Fibroblast of skin of left biceps (primary cell): ENCODE measurements around the gene FGD4.
A peak's percentile ranks its signal among the peaks of the same experiment; 100 is the strongest.
"Not testable (repeated sequence)": the region's sequence is repeated elsewhere in the genome, so short reads cannot be mapped to it uniquely, and the experiment has no call there.

ENCODE experiments used
- DNase-seq, 2 experiments: peaks; one replicate each; pipeline ENCODE4 v3.0.0-alpha.2; 2013; ENCODE audit warnings: low read depth in 2 of 2

FGD4 gene

GRCh38 chr12:32522331-32523221 lies 123.2 kb downstream of the FGD4 start:
- DNase-seq = no peak

GRCh38 chr12:32525802-32526201 lies 126.4 kb downstream of the FGD4 start:
- not testable (repeated sequence) for DNase-seq

- not testable (repeated sequence) for DNase-seq
Measured at GRCh38 chr12:32526343-32526742, 127.0 kb downstream of the FGD4 start.

GRCh38 chr12:32532422-32532821 lies 133.1 kb downstream of the FGD4 start:
- DNase-seq = no peak

- no peak for DNase-seq
Measured at GRCh38 chr12:32532951-32533350, 133.6 kb downstream of the FGD4 start.

GRCh38 chr12:32533506-32533905 lies 134.1 kb downstream of the FGD4 start:
- DNase-seq = not testable (repeated sequence)

GRCh38 chr12:32533971-32534590 lies 134.7 kb downstream of the FGD4 start:
- DNase-seq = peak; percentile 33 to 49

GRCh38 chr12:32534698-32535097 lies 135.3 kb downstream of the FGD4 start:
- no peak for DNase-seq

GRCh38 chr12:32535288-32535999 lies 136.1 kb downstream of the FGD4 start:
- DNase-seq = no peak

- no peak for DNase-seq
Measured at GRCh38 chr12:32536000-32536345, 136.6 kb downstream of the FGD4 start.

- no peak for DNase-seq
Measured at GRCh38 chr12:32541754-32542374, 142.5 kb downstream of the FGD4 start.

- DNase-seq = no peak
Measured at GRCh38 chr12:32542428-32543229, 143.3 kb downstream of the FGD4 start.

- DNase-seq = no peak
Measured at GRCh38 chr12:32544893-32545292, 145.5 kb downstream of the FGD4 start.

GRCh38 chr12:32545413-32545980 lies 146.1 kb downstream of the FGD4 start:
- DNase-seq = no peak

GRCh38 chr12:32546272-32546671 lies 146.9 kb downstream of the FGD4 start:
- DNase-seq = no peak

GRCh38 chr12:32548691-32549281 lies 149.4 kb downstream of the FGD4 start:
- peak in 1 of 2 experiments; percentile 25 for DNase-seq

GRCh38 chr12:32549675-32550079 lies 150.3 kb downstream of the FGD4 start:
- DNase-seq = no peak

- DNase-seq = no peak
Measured at GRCh38 chr12:32551058-32551457, 151.7 kb downstream of the FGD4 start.

GRCh38 chr12:32558903-32559302 lies 159.5 kb downstream of the FGD4 start:
- DNase-seq = peak in 1 of 2 experiments; percentile 29

- no peak for DNase-seq
Measured at GRCh38 chr12:32559434-32559833, 160.1 kb downstream of the FGD4 start.
